K562 (cell line): Measurements from ENCODE around the gene DHX58. TPM values are rescaled to one million over a fixed set of nuclear protein-coding genes. Genes with fewer than 3 reads are reported as not detected.

Experiments
- ATF1 ChIP-seq, 2 experiments: fragments of 450-650 bp in 1 of 2; IDR thresholded peaks; 2 replicates each; pipeline ENCODE4 v1.6.1; 2016; ENCODE audit warnings: missing compliant biosample characterization in 1 of 2, missing genetic modification characterization in 1 of 2
- ATF3 ChIP-seq, 2 experiments: fragments of 450-650 bp in 1 of 2; sonication (generic) in 1 of 2; formaldehyde crosslinking in 1 of 2; IDR thresholded peaks in 1 of 2; conservative IDR thresholded peaks in 1 of 2; 2 replicates each; pipeline versions ENCODE4 v1.6.1 to v1.8.1; 2016 to 2023; ENCODE audit warnings: mild to moderate bottlenecking in 2 of 2, moderate library complexity in 2 of 2, inconsistent platforms in 1 of 2, missing genetic modification reagents in 1 of 2
- CREB3L1 ChIP-seq: fragments of 450-650 bp; IDR thresholded peaks from 2 replicates; pipeline ENCODE4 v1.6.1; 2014; ENCODE audit warnings: low read depth, mild to moderate bottlenecking, moderate library complexity, borderline replicate concordance
- ELF1 ChIP-seq: fragments of 200-800 bp; sonication (Bioruptor generic); IDR thresholded peaks from 2 replicates; pipeline ENCODE4 v1.6.1; 2016; ENCODE audit warnings: missing genetic modification characterization, missing compliant biosample characterization
- FOSL1 ChIP-seq: fragments of 200-800 bp; sonication (Bioruptor generic); conservative IDR thresholded peaks from 2 replicates; pipeline ENCODE4 v1.6.1; 2016; ENCODE audit warnings: missing genetic modification characterization, missing compliant biosample characterization
- FUS ChIP-seq: fragments of 200-400 bp; formaldehyde crosslinking; optimal IDR thresholded peaks from 2 replicates; pipeline ENCODE3; 2017; ENCODE audit warnings: low read depth, low read length
- HNRNPLL ChIP-seq: fragments of 200-400 bp; formaldehyde crosslinking; IDR thresholded peaks from 2 replicates; pipeline ENCODE4 v1.6.1; 2017; ENCODE audit warnings: low read length, low read depth, mild to moderate bottlenecking; ENCODE audit not compliant: poor library complexity, severe bottlenecking
- MCM3 ChIP-seq: fragments of 450-650 bp; IDR thresholded peaks from 2 replicates; pipeline ENCODE4 v1.6.1; 2016
- SIN3A ChIP-seq, 2 experiments: fragments of 150-350 bp in 1 of 2; IDR thresholded peaks; 2 replicates each; pipeline ENCODE4 v1.6.1; 2011 to 2016; ENCODE audit warnings: borderline replicate concordance in 2 of 2, low read depth in 2 of 2, low read length in 2 of 2, mild to moderate bottlenecking in 2 of 2, moderate library complexity in 2 of 2; ENCODE audit not compliant: control insufficient read depth in 1 of 2
- SMAD1 ChIP-seq: fragments of 150-350 bp; IDR thresholded peaks from 2 replicates; pipeline ENCODE4 v1.6.1; 2014; ENCODE audit warnings: low read length, low read depth; ENCODE audit not compliant: partially characterized antibody
- TBP ChIP-seq: optimal IDR thresholded peaks from 2 replicates; pipeline ENCODE3; 2011; ENCODE audit warnings: low read depth, low read length, improper control_type of control experiment
- XRCC4 ChIP-seq: IDR thresholded peaks from one replicate; pipeline ENCODE4 v1.6.1; 2011; ENCODE audit not compliant: insufficient read depth, insufficient read length; ENCODE audit errors: extremely low read depth
- ZFP36 ChIP-seq: fragments of 150-350 bp; IDR thresholded peaks from 2 replicates; pipeline ENCODE4 v1.6.1; 2018; ENCODE audit warnings: low read length, low read depth; ENCODE audit not compliant: partially characterized antibody
- ZNF583 ChIP-seq: fragments of 250-450 bp; sonication (Bioruptor Pico); IDR thresholded peaks from 2 replicates; pipeline ENCODE4 v1.4.0; 2020
- polyA plus RNA-seq, 8 experiments: library from polyadenylated mRNA; depleted of rRNA in 4 of 8; stranded (reverse) in 5 of 8; unstranded in 3 of 8; fragments of >200 nt; fragmentation: Nextera tagmentation in 2 of 8; fragmentation: Illumina TruSeq in 1 of 8; extraction: Ambion mirVana in 2 of 8; extraction: Trizol in 1 of 8; gene quantifications; 2 replicates each; pipeline versions ENCODE4 v1.2.1 to v1.2.3, GENCODE V29; 2011 to 2014; ENCODE audit warnings: inconsistent platforms in 1 of 8, missing spikeins in 1 of 8
- total RNA-seq, 7 experiments: library from RNA; depleted of rRNA in 6 of 7; stranded (reverse); fragments of >200 nt in 6 of 7; fragmentation: Illumina TruSeq in 2 of 7; extraction: Trizol in 2 of 7; gene quantifications; 2 replicates each; pipeline versions ENCODE4 v1.2.1 to v1.2.3, GENCODE V29; 2011 to 2021; ENCODE audit warnings: low replicate concordance in 1 of 7
- TF ChIP-seq, protein P1 (sequence below): fragments of 450-650 bp; IDR thresholded peaks from 2 replicates; pipeline ENCODE4 v1.6.1; 2016; ENCODE audit warnings: antibody characterized with exemption

Gene DHX58
- total and polyA plus RNA-seq, 9 of the 15 experiments (the other 6 are each of a cell fraction or from before 2014, with no cell fraction given): 0.15 to 3.0 (median 1.4) TPM

- TF ChIP-seq SMAD1 (peak; percentile 15), ELF1 (no peak), SIN3A (IDR thresholded peaks at IDR 0.05; ENCODE audit: borderline replicate concordance in 2 of 2, control insufficient read depth in 1 of 2, low read depth in 2 of 2, low read length in 2 of 2) (peak in 1 of 2 experiments; percentile 91; a peak in 1 of 4 replicates), MCM3 (no peak), ATF3 (IDR thresholded peaks at IDR 0.05) (no peak), ATF3 (CRISPR knock-in tag; conservative IDR thresholded peaks at IDR 0.05) (no peak), TBP (peak; percentile 46), XRCC4 (no peak), ZNF583 (CRISPR knock-in tag) (0 out of 2 replicates have a peak, but pooled peaks have one; percentile 34), ZFP36 (no peak), FUS (no peak), CREB3L1 (peak; percentile 76; the same call in 1 of the 2 replicates), ATF1 (CRISPR knock-in tag; IDR thresholded peaks at IDR 0.05) (no peak), ATF1 (tag; IDR thresholded peaks at IDR 0.05) (no peak), HNRNPLL (peak; percentile 80), FOSL1 (no peak)
- TF ChIP-seq, protein P1, sequence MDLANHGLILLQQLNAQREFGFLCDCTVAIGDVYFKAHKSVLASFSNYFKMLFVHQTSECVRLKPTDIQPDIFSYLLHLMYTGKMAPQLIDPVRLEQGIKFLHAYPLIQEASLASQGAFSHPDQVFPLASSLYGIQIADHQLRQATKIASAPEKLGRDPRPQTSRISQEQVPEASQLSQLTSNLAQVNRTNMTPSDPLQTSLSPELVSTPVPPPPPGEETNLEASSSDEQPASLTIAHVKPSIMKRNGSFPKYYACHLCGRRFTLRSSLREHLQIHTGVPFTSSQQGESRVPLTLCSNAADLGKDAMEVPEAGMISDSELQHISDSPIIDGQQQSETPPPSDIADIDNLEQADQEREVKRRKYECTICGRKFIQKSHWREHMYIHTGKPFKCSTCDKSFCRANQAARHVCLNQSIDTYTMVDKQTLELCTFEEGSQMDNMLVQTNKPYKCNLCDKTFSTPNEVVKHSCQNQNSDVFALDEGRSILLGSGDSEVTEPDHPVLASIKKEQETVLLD: peak; percentile 89
Measured at GRCh38 chr17:42120770-42121769, 8.6 kb upstream of the DHX58 start, which contains the start of gene KAT2A (continued).
